OCI-LY7 (cell line): Measurements from ENCODE around the gene GABARAP.

Experiments
- EZH2phosphoT487 ChIP-seq: fragments of 200-600 bp; sonication (generic); IDR thresholded peaks from 2 replicates; pipeline ENCODE4 v1.6.1; 2018; ENCODE audit warnings: low read depth, borderline replicate concordance, mild to moderate bottlenecking, mixed run types, antibody characterized with exemption, low read length, moderate library complexity, mixed read lengths
- TF ChIP-seq, protein P1 (sequence below): fragments of 200-600 bp; sonication (generic); conservative IDR thresholded peaks from 2 replicates; pipeline ENCODE4 v1.5.1; 2014; ENCODE audit warnings: mild to moderate bottlenecking, antibody characterized with exemption, low read length, moderate library complexity, mixed read lengths

DNA sequence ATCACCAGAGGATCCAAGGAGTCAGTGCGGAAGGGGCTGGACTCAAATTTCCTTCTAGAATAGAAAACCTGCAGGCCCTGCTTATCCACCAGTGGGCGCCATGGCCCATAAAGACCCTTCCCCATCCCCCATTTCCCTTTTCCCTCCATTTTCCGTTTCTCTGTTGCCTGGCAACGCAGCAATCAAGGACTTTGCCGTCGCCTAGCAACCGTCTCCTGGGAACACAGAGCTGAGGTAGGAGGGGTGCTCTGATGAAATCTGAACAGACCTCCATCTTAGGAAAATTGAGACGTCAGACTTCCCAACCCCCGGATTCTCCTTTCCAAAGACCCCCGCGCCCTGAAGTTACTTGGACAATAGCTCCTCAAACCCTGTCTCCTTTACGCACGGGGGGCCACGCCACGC is 28.4 kb downstream of the GABARAP start:
- no peak for TF ChIP-seq EZH2phosphoT487
- TF ChIP-seq, protein P1, sequence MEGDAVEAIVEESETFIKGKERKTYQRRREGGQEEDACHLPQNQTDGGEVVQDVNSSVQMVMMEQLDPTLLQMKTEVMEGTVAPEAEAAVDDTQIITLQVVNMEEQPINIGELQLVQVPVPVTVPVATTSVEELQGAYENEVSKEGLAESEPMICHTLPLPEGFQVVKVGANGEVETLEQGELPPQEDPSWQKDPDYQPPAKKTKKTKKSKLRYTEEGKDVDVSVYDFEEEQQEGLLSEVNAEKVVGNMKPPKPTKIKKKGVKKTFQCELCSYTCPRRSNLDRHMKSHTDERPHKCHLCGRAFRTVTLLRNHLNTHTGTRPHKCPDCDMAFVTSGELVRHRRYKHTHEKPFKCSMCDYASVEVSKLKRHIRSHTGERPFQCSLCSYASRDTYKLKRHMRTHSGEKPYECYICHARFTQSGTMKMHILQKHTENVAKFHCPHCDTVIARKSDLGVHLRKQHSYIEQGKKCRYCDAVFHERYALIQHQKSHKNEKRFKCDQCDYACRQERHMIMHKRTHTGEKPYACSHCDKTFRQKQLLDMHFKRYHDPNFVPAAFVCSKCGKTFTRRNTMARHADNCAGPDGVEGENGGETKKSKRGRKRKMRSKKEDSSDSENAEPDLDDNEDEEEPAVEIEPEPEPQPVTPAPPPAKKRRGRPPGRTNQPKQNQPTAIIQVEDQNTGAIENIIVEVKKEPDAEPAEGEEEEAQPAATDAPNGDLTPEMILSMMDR: peak; percentile 82
